PC-9 (cell line): ENCODE measurements around the gene GCH1. TPM values are rescaled to one million over a fixed set of nuclear protein-coding genes. Genes with fewer than 3 reads are reported as not detected.

Source experiments
- BruUV-seq: library from RNA; stranded (reverse); fragments of 400-500 nt; replicated peaks from 2 replicates; lab custom pipeline; 2021; lab: Mats Ljungman, UMichigan
- CTCF ChIA-PET: fragments of 300-600 bp; sonication (Branson Sonifier 250); formaldehyde crosslinking; loops from one replicate; lab custom pipeline; 2022; ENCODE audit warnings: antibody characterized with exemption; lab: Charles Lee
- POLR2A ChIA-PET: fragments of 300-600 bp; sonication (Branson Sonifier 250); formaldehyde crosslinking; loops from one replicate; lab custom pipeline; 2022; ENCODE audit warnings: antibody characterized with exemption; ENCODE audit not compliant: unreplicated experiment; lab: Charles Lee
- DNase-seq, 2 experiments: peaks; one replicate each; pipeline versions ENCODE4 v3.0.0 to v3.0.0-alpha.2; 2015 to 2022; ENCODE audit warnings: mixed read lengths in 1 of 2
- H2AFZ ChIP-seq: fragments of 200-600 bp; sonication (generic); 2 replicates; pipeline ENCODE4 v1.8.1; 2017; ENCODE audit warnings: antibody characterized with exemption
- H3F3A ChIP-seq: fragments of 200-600 bp; sonication (generic); 2 replicates; pipeline ENCODE4 v1.8.1; 2017; ENCODE audit warnings: antibody characterized with exemption, mild to moderate bottlenecking, low read depth; ENCODE audit not compliant: insufficient read depth
- H3K27ac ChIP-seq: fragments of 200-600 bp; sonication (generic); 2 replicates; pipeline ENCODE4 v1.6.1; 2016; ENCODE audit warnings: mixed run types
- H3K27me3 ChIP-seq: fragments of 200-600 bp; sonication (generic); 2 replicates; pipeline ENCODE4 v1.6.1; 2016; ENCODE audit warnings: low read depth, mixed run types; ENCODE audit not compliant: insufficient read depth
- H3K36me3 ChIP-seq: fragments of 200-600 bp; sonication (generic); 2 replicates; pipeline ENCODE4 v1.6.1; 2016; ENCODE audit warnings: low read depth, mixed run types
- H3K4me1 ChIP-seq: fragments of 200-600 bp; sonication (generic); replicated peaks from 2 replicates; pipeline ENCODE4 v1.6.1; 2016; ENCODE audit warnings: mixed run types; ENCODE audit not compliant: insufficient read depth
- H3K4me2 ChIP-seq: fragments of 200-600 bp; sonication (generic); 2 replicates; pipeline ENCODE4 v1.6.1; 2017; ENCODE audit warnings: mixed run types
- H3K4me3 ChIP-seq: fragments of 200-600 bp; sonication (generic); 2 replicates; pipeline ENCODE4 v1.6.1; 2016; ENCODE audit warnings: mixed run types
- H3K79me2 ChIP-seq: fragments of 200-600 bp; sonication (generic); 2 replicates; pipeline ENCODE4 v1.6.1; 2017; ENCODE audit warnings: low read depth, mixed run types
- H3K9me2 ChIP-seq: fragments of 200-600 bp; sonication (generic); 2 replicates; pipeline ENCODE4 v1.8.1; 2017; ENCODE audit warnings: mild to moderate bottlenecking; ENCODE audit not compliant: insufficient read depth
- H3K9me3 ChIP-seq: fragments of 200-600 bp; sonication (generic); 2 replicates; pipeline ENCODE4 v1.8.1; 2016; ENCODE audit warnings: low read depth; ENCODE audit not compliant: insufficient read depth
- H4K20me1 ChIP-seq: fragments of 200-600 bp; sonication (generic); 2 replicates; pipeline ENCODE4 v1.8.1; 2017; ENCODE audit not compliant: insufficient read depth
- EZH2 ChIP-seq: fragments of 200-600 bp; sonication (generic); IDR thresholded peaks from 2 replicates; pipeline ENCODE4 v1.8.0; 2017; ENCODE audit warnings: antibody characterized with exemption, low read depth
- intact Hi-C: fragments of 100-400 bp; cut with micrococcal nuclease; formaldehyde crosslinking; loops from one replicate; pipeline ENCODE4 v1.10.0; 2022; ENCODE audit not compliant: unreplicated experiment
- total RNA-seq: library from RNA; stranded (reverse); gene quantifications from 2 replicates; pipeline ENCODE4 v1.2.3, GENCODE V29; 2021
- TF ChIP-seq, protein P1 (sequence below): fragments of 200-600 bp; sonication (generic); conservative IDR thresholded peaks from 2 replicates; pipeline ENCODE4 v1.6.1; 2017; ENCODE audit warnings: mixed run types, antibody characterized with exemption, mild to moderate bottlenecking, moderate library complexity

GCH1 gene
- total RNA-seq, 1 experiment from 2014 or later: 5.1 TPM

DNA sequence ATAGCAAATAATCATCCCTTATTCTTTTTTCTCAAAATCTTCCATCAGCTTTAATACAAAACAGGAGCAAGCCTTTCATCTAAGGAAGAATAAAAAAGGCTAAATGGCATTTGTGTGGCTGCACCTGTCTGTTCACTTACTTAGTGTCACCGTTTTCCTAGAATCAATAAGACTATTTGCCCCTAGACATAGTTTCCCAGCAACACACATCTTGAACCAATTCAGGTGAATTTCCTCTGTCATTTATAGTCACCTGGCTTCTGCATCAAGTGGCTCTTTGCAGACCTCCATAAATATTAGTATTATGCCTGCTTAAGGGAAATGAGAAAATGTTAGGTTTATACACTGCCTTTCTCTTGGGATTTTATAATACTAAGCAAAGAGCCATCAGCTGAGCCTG lies 17.4 kb upstream of the GCH1 start:
- H4K20me1 ChIP-seq: no peaks in the 10 kb centered on the region
- H2AFZ ChIP-seq: no peak overlapping the region; the same call in 1 of the 2 replicates
- H3K27ac ChIP-seq: no peak overlapping the region
- BruUV-seq: no TSS peak
- H3K9me2 ChIP-seq: no peaks in the 10 kb centered on the region
- H3K79me2 ChIP-seq: no peaks in the 10 kb centered on the region
- intact Hi-C loops: no loop called here
- H3K4me1 ChIP-seq: no peaks in the 10 kb centered on the region
- ChIA-PET POLR2A (no interaction called here), CTCF (no interaction called here)
- no peak for DNase-seq
- no peaks in the 10 kb centered on the region for H3F3A ChIP-seq
- H3K4me3 ChIP-seq: no peak overlapping the region
- no peak overlapping the region for H3K4me2 ChIP-seq
- H3K36me3 ChIP-seq: no peaks in the 10 kb centered on the region
- H3K27me3 ChIP-seq: no peaks in the 10 kb centered on the region
- H3K9me3 ChIP-seq: no peaks in the 10 kb centered on the region
- TF ChIP-seq, protein P1, sequence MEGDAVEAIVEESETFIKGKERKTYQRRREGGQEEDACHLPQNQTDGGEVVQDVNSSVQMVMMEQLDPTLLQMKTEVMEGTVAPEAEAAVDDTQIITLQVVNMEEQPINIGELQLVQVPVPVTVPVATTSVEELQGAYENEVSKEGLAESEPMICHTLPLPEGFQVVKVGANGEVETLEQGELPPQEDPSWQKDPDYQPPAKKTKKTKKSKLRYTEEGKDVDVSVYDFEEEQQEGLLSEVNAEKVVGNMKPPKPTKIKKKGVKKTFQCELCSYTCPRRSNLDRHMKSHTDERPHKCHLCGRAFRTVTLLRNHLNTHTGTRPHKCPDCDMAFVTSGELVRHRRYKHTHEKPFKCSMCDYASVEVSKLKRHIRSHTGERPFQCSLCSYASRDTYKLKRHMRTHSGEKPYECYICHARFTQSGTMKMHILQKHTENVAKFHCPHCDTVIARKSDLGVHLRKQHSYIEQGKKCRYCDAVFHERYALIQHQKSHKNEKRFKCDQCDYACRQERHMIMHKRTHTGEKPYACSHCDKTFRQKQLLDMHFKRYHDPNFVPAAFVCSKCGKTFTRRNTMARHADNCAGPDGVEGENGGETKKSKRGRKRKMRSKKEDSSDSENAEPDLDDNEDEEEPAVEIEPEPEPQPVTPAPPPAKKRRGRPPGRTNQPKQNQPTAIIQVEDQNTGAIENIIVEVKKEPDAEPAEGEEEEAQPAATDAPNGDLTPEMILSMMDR: no peak
- TF ChIP-seq EZH2: no peak

DNA sequence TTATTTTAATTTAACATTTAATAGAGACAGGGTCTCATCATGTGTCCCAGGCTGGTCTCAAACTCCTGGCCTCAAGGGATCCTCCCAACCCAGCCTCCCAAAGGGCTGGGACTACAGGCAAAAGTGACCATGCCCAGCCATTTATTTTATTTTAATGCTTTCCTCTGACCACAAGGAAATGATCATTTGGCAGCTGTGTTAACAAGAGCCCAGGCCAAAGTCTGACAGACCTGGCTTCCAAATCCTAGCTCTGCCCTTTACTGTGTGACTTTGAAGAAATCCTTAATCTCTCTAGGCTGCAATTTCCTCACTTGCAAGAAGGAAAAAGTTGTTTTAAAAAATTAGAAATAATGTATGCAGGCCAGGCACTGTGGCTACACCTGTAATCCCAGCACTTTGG lies 16.7 kb upstream of the GCH1 start:
- Histone ChIP-seq H3K79me2 (no peaks in the 10 kb centered on the region), H3F3A (no peaks in the 10 kb centered on the region), H3K9me3 (no peaks in the 10 kb centered on the region), H3K9me2 (no peaks in the 10 kb centered on the region), H3K36me3 (no peaks in the 10 kb centered on the region), H3K27ac (no peak overlapping the region), H3K4me2 (no peak overlapping the region), H2AFZ (no peak overlapping the region), H3K4me3 (no peak overlapping the region), H4K20me1 (no peaks in the 10 kb centered on the region), H3K27me3 (no peaks in the 10 kb centered on the region), H3K4me1 (no peaks in the 10 kb centered on the region)
- CTCF ChIA-PET: no interaction called here
- intact Hi-C loops: no loop called here
- POLR2A ChIA-PET: interaction anchor here (0.6 kb wide), 1 partner anchor 63 kb away, joined by 3 read pairs; no protein-coding TSS in a partner anchor
- TF ChIP-seq, protein P1: no peak
- no peak for TF ChIP-seq EZH2
- BruUV-seq: no TSS peak
- no peak for DNase-seq

DNA sequence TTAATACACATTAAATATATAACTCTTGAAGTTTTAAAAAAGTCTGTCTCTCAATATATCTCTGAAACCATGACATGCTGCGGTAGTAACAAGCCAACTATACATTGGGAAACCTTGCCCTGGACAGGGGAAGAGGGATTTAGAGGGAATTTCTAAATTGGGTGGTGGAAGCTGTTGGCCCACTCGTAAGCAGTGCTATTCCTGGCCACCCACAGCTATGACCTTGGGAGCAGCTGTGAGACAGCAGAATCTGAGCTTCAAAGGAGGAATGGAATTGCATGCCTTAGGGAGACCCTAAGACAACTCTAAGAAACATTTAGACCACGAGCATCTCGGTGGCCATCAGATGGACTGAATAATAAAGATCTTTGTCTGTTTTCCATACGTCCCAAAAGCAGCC lies 15.8 kb upstream of the GCH1 start:
- no TSS peak for BruUV-seq
- Histone ChIP-seq H3K27me3 (no peaks in the 10 kb centered on the region), H3K4me3 (no peak overlapping the region), H3K36me3 (no peaks in the 10 kb centered on the region), H3K9me2 (no peaks in the 10 kb centered on the region), H4K20me1 (no peaks in the 10 kb centered on the region), H3K4me2 (no peak overlapping the region), H3K27ac (no peak overlapping the region), H3F3A (no peaks in the 10 kb centered on the region), H3K79me2 (no peaks in the 10 kb centered on the region), H3K4me1 (no peaks in the 10 kb centered on the region), H2AFZ (no peak overlapping the region), H3K9me3 (no peaks in the 10 kb centered on the region)
- CTCF ChIA-PET: no interaction called here
- intact Hi-C loops: no loop called here
- DNase-seq: no peak
- POLR2A ChIA-PET: no interaction called here
- no peak for TF ChIP-seq EZH2
- TF ChIP-seq, protein P1: no peak
